Activated naive CD8-positive, alpha-beta T cell treated with anti-CD3 and anti-CD28 coated beads, Interleukin-2, amount 50 U/mL, for 24 hours (primary cell): ENCODE measurements around the gene TIAL1.

Experiments used
- ATAC-seq: fragments of 150-1000 bp; cut with Tn5 transposase; one replicate; pipeline ENCODE4 v1.10.0; 2021
- DNase-seq: peaks from one replicate; pipeline ENCODE4 v3.0.0; 2021
- H3K27ac Mint-ChIP-seq: one replicate; pipeline ENCODE4 v1.8.0; 2021; ENCODE audit warnings: mild to moderate bottlenecking, mixed read lengths
- H3K27me3 Mint-ChIP-seq: one replicate; pipeline ENCODE4 v1.8.0; 2021; ENCODE audit warnings: mixed read lengths
- H3K36me3 Mint-ChIP-seq: one replicate; pipeline ENCODE4 v1.8.0; 2021; ENCODE audit warnings: low read depth, mixed read lengths
- H3K4me1 Mint-ChIP-seq: one replicate; pipeline ENCODE4 v1.8.0; 2021; ENCODE audit warnings: mixed read lengths
- H3K4me3 Mint-ChIP-seq: one replicate; pipeline ENCODE4 v1.8.0; 2021; ENCODE audit warnings: mild to moderate bottlenecking, moderate library complexity, mixed read lengths
- H3K9me3 Mint-ChIP-seq: one replicate; pipeline ENCODE4 v1.8.0; 2021; ENCODE audit warnings: mixed read lengths

The TIAL1 gene, protein sequence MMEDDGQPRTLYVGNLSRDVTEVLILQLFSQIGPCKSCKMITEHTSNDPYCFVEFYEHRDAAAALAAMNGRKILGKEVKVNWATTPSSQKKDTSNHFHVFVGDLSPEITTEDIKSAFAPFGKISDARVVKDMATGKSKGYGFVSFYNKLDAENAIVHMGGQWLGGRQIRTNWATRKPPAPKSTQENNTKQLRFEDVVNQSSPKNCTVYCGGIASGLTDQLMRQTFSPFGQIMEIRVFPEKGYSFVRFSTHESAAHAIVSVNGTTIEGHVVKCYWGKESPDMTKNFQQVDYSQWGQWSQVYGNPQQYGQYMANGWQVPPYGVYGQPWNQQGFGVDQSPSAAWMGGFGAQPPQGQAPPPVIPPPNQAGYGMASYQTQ

DNA sequence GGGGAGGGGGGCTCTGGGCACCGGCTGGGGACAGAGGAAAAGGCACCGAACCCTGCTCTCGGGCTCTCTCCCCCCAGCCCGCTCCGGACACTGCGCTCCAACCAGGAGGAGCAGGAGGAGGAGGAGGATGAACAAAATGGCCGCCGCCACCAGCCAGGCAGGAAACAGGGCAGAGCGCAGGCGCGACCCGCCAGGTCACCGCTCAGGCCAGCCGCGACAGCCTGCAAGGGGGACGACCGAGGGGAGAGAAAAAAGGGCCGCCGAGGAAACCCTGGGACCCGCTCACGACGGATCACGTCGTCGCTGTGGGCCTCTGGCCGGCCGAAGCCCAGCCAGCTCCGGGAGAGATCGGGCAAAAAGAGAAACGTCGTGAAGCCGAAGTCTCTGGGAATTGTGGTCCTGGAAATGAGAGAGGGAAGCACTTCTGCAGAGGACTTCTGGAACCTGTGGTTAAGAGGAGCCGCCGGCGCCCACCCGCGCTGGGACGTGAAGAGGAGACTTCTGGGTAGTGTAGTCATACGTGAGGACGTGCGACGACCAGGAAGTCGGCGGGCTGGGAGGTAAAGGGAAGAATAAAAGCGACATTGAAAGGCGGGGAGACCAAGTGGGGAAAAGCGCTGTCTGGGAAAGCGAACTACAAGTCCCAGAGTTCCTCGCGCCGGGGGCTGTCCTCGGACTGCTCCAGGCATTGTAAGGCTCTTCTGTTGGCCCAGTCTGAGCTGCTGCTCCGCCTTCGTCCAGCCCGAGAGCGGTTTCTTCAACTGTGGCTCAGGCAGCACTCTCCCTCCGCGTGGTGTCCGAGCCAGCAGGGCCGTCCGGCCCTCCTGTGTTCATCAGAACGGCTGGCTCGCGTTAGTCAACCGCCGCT is at the start of gene TIAL1:
Gene TIAL1 (minus strand): TSS at position 428 of the 868 bp plus-strand sequence. CDS start 499 bp downstream, outside the sequence.
- H3K9me3 Mint-ChIP-seq = no peaks in the 10 kb centered on the region
- H3K4me1 Mint-ChIP-seq = peaks cover 56% of the 10 kb centered on the region
- H3K27me3 Mint-ChIP-seq = no peaks in the 10 kb centered on the region
- ATAC-seq (peak; percentile 93), DNase-seq (peak; percentile 93)
- H3K4me3 Mint-ChIP-seq = peak within 1 kb of the TSS; percentile 93
- H3K36me3 Mint-ChIP-seq = peaks cover 53% of the 10 kb centered on the region
- H3K27ac Mint-ChIP-seq = peak within 1 kb of the TSS; percentile 93

DNA sequence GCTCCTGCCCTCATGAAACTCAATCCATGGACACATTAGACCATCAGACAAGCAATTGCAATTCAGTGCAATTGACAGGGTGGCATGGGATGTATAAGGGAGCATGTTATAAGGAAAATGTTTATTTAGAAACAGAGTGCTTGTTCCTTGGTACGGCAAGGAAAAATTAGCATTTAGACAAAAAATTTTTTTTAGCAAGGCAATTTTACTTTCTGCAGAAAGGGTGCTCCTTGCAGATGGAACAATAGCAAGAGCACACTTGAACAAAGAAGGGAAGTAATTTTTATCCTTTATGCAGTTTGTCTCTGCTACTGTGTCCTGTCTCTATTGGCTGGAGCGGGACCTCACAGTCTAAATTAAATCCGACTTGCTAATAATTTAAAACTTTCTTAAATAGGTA is 48.2 kb upstream of the TIAL1 start:
- H3K27me3 Mint-ChIP-seq = no peaks in the 10 kb centered on the region
- H3K4me3 Mint-ChIP-seq = no peak overlapping the region
- DNase-seq = no peak
- no peak overlapping the region for H3K27ac Mint-ChIP-seq
- peaks cover 14% of the 10 kb centered on the region for H3K4me1 Mint-ChIP-seq
- H3K36me3 Mint-ChIP-seq = no peaks in the 10 kb centered on the region
- H3K9me3 Mint-ChIP-seq = no peaks in the 10 kb centered on the region
- no peak for ATAC-seq

DNA sequence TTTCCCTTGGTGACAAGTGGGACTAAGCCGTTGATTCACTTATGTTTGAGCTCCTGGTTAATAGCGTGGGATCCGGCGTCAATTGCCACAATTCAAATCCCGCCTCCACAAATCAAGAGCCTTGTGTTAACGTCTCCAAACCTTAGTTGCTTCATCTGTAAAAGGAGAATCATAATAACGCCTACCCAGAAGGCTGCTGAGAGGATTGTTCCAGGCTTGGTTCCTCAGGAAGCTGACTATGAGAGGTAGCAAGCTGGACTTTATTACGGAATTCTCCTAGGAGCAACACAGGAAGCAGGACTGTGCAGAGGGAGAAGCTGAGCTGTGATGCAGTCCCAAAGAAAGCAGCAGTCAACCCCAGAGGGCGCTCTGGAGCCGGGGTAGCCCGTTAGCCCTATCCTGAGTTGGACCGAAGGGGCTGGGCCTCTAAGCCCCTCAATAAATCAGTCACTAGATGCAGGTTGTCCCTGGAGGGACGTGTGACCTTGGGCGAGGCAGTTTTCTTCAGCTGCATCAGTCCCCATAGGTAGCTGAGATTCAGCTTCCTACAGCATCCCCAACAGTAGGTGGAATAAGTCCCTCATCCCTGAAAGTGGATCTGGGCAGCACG is 47.5 kb upstream of the TIAL1 start:
- ATAC-seq (no peak), DNase-seq (no peak)
- Mint-ChIP-seq H3K9me3 (no peaks in the 10 kb centered on the region), H3K27me3 (peaks cover 2% of the 10 kb centered on the region), H3K36me3 (no peaks in the 10 kb centered on the region), H3K27ac (no peak overlapping the region), H3K4me1 (peaks cover 12% of the 10 kb centered on the region), H3K4me3 (no peak overlapping the region)

DNA sequence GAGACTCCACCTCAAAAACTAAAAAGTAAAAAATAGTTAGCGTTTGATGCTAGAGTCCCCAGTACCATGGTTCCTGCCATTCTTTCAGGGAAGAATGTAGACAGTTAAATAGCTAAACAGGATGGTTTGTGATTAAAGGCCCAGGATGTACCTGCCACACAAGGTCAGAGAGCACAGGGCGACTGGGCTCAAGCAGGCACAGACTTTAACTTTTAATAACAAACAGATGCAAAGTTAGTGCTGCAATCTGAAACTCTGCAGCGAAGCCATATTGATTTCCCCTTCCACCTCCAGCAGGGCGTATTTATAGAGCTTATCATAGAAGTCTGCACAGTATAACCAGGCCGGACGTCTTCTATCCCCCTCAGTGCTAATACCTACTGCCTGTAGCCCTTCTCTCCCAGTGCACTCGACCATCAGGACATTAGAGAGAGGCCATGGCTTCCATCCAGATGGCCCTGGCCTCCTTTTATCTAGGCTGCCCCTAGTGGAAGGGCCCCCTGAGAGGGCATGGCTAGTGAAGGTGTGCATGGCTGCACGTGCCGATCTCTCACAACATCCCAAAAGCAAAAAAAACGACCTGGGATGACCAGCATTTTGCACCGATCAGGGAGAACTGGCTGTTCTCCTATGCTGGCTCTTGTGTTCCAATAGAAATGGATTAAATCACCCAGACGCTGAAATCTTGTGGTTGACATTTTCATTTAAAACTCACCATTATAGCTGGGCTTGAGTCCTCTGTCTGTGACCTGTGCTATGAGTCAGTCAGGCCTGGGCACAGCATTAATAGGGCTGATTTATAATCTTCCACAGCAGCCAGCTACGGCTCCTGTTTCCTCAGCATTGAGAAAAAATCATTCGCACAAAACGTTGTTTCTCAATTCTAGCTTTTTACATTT is 46.8 kb upstream of the TIAL1 start:
- no peak overlapping the region for H3K4me3 Mint-ChIP-seq
- peaks cover 2% of the 10 kb centered on the region for H3K27me3 Mint-ChIP-seq
- no peaks in the 10 kb centered on the region for H3K9me3 Mint-ChIP-seq

DNA sequence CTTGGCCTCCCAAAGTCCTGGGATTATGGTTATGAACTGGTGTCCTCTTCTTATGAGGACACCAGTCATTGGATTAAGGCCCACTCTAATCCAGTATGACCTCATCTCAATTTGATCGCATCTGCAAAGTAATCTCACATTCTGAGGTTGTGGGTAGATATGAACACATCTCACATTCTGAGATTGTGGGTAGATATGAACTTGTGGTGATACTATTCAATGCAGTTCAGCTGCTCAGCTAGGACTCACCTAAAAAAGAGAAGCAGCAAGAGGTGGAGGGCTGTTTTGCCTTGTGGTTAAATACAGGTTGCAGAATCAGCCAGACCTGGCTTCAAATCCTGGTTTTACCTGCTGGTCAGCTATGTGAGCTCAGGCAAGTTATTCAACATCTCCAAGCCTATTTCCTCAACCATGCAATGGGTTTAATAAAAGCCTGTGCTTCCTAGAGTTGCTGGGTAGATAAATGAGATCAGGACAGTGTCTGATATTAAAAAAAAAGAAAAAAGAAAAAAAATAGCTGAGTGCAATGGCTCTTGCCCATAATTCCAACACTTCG is 45.9 kb upstream of the TIAL1 start:
- Mint-ChIP-seq H3K36me3 (no peaks in the 10 kb centered on the region), H3K27ac (no peak overlapping the region)
- ATAC-seq = peak; percentile 80

More for the DNA sequence above, 46.8 kb upstream of the TIAL1 start:
- no peak for ATAC-seq
- no peak for DNase-seq
- no peaks in the 10 kb centered on the region for H3K36me3 Mint-ChIP-seq
- no peak overlapping the region for H3K27ac Mint-ChIP-seq
- H3K4me1 Mint-ChIP-seq = peaks cover 12% of the 10 kb centered on the region

DNA sequence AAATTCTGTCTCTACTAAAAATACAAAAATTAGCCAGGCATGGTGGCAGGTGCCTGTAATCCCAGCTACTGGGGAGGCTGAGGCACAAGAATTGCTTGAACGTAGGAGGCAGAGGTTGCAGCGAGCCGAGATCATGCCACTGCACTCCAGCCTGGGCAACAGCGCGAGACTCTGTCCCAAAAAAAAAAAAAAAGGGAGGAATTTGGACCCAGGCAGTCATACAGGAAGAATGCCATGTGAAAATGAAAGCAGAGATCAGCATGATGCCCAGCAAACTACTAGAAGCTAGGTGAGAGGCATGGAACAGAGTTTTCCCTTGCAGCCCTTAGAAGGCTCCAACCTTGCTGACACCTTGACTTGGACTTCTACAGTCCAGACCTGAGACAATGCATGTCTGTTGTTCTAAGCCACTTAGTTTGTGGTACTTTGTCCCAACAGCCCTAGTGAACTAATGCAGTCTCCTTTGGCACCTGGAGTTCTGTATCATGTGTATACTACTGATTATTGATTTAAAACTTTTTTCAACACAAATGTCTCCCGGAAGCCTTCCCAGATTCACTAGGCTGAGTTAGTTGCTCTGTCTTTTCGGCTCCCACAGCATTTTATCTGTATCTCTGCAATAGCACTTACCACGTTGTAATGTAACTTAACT is 44.2 kb upstream of the TIAL1 start:
- Mint-ChIP-seq H3K27ac (no peak overlapping the region), H3K4me3 (no peak overlapping the region), H3K36me3 (no peaks in the 10 kb centered on the region), H3K9me3 (no peaks in the 10 kb centered on the region), H3K4me1 (peaks cover 12% of the 10 kb centered on the region), H3K27me3 (peaks cover 2% of the 10 kb centered on the region)
- no peak for DNase-seq
- ATAC-seq = no peak

More for the DNA sequence above, 45.9 kb upstream of the TIAL1 start:
- Mint-ChIP-seq H3K4me1 (peaks cover 12% of the 10 kb centered on the region), H3K27me3 (peaks cover 2% of the 10 kb centered on the region), H3K9me3 (no peaks in the 10 kb centered on the region), H3K4me3 (no peak overlapping the region)
- DNase-seq = no peak

DNA sequence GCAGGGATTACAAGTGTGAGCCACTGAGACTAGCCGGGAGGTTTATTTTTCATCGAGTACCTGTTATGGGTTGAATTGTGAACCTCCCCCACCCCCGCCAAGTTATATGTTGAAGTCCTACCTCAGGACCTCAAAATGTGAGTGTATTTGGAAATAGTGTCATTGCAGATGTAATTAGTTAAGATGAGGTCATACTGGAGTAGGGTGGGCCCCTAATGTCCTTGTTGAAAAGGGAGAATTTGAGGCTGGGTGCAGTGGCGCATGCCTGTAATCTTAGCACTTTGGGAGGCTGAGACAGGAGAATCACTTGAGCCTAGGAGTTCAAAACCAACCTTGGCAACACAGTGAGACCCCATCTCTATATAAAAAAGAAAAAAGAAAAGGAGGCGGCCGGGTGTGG is 43.6 kb upstream of the TIAL1 start:
- Mint-ChIP-seq H3K36me3 (no peaks in the 10 kb centered on the region), H3K4me1 (peaks cover 12% of the 10 kb centered on the region), H3K27ac (no peak overlapping the region), H3K4me3 (no peak overlapping the region), H3K27me3 (peaks cover 2% of the 10 kb centered on the region), H3K9me3 (no peaks in the 10 kb centered on the region)
- ATAC-seq (no peak), DNase-seq (no peak)

DNA sequence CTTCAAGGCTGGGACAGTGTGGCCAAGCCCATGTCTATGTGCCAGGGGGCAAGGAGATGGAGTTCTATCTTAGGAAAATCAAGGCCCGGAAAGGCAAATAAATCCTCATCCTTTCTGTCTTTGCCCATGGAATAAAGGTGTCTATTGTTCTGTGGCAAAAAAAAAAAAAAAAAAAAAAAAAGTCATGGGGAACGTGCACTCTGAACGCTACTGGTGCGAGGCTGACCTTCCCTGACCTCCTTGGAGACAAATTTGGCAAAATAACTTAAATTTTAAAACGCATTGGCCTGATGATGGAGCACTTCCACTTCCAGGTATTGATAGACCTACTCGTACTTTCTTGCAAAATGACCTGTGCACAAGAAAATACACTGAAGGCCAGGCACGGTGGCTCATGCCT is 42.2 kb upstream of the TIAL1 start:
- no peak overlapping the region for H3K27ac Mint-ChIP-seq
- H3K4me1 Mint-ChIP-seq = peaks cover 12% of the 10 kb centered on the region
- H3K9me3 Mint-ChIP-seq = no peaks in the 10 kb centered on the region
- no peak for ATAC-seq
- H3K4me3 Mint-ChIP-seq = no peak overlapping the region
- DNase-seq = no peak
- H3K27me3 Mint-ChIP-seq = peaks cover 2% of the 10 kb centered on the region
- no peaks in the 10 kb centered on the region for H3K36me3 Mint-ChIP-seq

DNA sequence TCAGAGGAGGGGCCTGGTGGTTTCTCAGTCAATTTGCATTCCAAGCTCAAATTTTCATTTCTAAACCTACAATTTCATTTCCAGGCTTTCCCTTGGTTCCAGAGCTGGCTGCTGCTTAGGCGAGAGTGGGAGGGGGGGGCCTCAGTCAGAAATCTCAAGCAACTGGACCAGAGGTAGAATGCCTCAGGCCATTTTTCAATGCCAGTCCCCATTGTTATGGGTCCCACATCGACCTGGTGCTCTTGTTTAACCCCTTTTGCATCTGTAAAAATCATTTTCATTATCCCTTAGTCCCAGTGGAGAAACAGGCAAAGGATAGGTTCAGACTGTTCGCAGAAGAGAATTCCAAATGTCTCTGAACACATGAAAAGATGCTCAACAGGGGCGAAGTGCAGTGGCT is 40.9 kb upstream of the TIAL1 start:
- no peak overlapping the region for H3K27ac Mint-ChIP-seq
- peaks cover 2% of the 10 kb centered on the region for H3K27me3 Mint-ChIP-seq
- H3K36me3 Mint-ChIP-seq = no peaks in the 10 kb centered on the region
- peaks cover 5% of the 10 kb centered on the region for H3K4me1 Mint-ChIP-seq
- H3K4me3 Mint-ChIP-seq = no peak overlapping the region
- ATAC-seq = no peak
- DNase-seq = no peak
- no peaks in the 10 kb centered on the region for H3K9me3 Mint-ChIP-seq

DNA sequence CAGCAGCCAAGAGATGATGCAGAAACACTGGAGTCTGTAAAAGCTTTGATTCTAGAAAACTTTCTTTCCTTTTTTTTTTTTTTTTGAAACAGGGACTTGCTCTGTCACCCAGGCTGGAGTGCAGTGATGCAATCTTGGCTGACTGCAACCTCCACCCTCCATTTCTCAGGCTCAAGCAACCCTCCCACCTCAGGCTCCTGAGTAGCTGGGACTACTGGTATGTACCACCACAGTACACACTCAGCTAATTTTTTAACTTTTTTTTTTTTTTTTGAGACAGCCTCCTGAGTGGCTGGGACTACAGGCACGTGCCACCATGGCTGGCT is 37.4 kb upstream of the TIAL1 start:
- Mint-ChIP-seq H3K27ac (no peak overlapping the region), H3K27me3 (no peaks in the 10 kb centered on the region), H3K9me3 (no peaks in the 10 kb centered on the region), H3K4me1 (no peaks in the 10 kb centered on the region), H3K4me3 (no peak overlapping the region), H3K36me3 (no peaks in the 10 kb centered on the region)
- no peak for ATAC-seq
- DNase-seq = no peak

DNA sequence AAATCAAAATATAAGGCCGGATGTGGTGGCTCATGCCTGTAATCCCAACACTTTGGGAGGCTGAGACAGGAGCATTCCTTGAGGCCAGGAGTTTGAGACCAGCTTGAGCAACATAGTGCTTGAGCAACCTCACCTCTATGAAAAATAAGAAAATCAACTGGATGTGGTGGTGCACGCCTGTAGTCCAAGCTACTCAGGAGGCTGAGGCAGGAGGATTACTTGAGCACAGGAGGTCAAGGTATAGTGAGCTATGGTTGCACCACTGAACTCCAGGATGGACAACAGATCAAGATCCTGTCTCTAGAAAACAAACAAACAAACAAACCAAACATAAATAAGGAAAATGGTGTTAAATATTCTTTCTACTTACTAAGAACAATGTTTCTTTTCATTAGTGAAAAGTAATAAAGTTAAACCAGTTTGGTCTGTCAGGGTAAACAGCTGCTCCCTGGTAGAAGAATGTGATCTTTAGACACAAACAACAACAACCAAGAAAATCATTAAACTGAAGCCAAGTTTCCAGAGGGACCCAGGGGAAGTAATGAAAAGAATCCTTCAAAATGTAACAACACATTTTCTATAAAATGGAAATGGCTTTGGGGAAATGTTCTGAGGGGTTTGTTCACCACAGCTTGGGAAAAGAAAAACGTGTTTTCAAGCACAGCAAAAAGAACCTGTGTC is 36.9 kb upstream of the TIAL1 start:
- no peak for DNase-seq

DNA sequence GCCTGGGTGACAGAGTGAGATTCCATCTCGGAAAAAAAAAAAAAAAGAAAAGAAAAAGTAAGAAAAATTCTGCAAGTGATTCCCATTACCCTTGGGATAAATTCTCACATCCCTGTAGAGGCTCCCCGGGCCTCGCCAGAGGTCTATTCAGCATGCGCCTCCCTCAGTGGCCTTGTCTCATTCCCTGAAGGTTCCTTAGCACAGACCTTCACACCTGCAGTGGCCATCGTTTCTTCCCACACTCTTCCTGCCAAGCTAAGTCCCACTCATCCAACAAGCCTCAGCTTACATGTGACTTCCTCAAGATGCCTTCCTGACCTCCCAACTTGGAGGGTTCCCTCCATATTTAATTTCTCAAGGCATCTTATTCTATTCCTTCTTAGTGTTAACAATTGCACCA is 33.5 kb upstream of the TIAL1 start:
- ATAC-seq (no peak), DNase-seq (no peak)
- no peaks in the 10 kb centered on the region for H3K4me1 Mint-ChIP-seq
- no peaks in the 10 kb centered on the region for H3K27me3 Mint-ChIP-seq
- H3K27ac Mint-ChIP-seq = no peak overlapping the region
- no peak overlapping the region for H3K4me3 Mint-ChIP-seq
- no peaks in the 10 kb centered on the region for H3K36me3 Mint-ChIP-seq
- no peaks in the 10 kb centered on the region for H3K9me3 Mint-ChIP-seq

More for the DNA sequence above, 36.9 kb upstream of the TIAL1 start:
- no peak for ATAC-seq
- Mint-ChIP-seq H3K27me3 (no peaks in the 10 kb centered on the region), H3K36me3 (no peaks in the 10 kb centered on the region), H3K9me3 (no peaks in the 10 kb centered on the region), H3K4me3 (no peak overlapping the region), H3K27ac (no peak overlapping the region), H3K4me1 (no peaks in the 10 kb centered on the region)
